Measurements from ENCODE around the gene TM7SF2. TPM values are rescaled to one million over a fixed set of nuclear protein-coding genes. Genes with fewer than 3 reads are reported as not detected.

TM7SF2 gene
- polyA plus RNA-seq, 3 donors: 1.8 to 4.5 (median 1.8) TPM

- Histone ChIP-seq H3K27ac (ENCODE audit: low read depth in 1 of 2, low read length in 2 of 2) (peak overlapping the region; percentile 87 to 99), H3K9me3 (replicated peaks in 1 of 2; ENCODE audit: control insufficient read depth in 1 of 2, insufficient read depth in 1 of 2, low read length in 2 of 2) (no peaks in the 10 kb centered on the region), H3K4me3 (replicated peaks in 1 of 3; ENCODE audit: low read depth in 2 of 3, low read length in 3 of 3) (peak overlapping the region; percentile 72 to 93 (median 91)), H3K9ac (ENCODE audit: insufficient read depth, low read length, poor library complexity, severe bottlenecking) (peak overlapping the region; percentile 98), H3K36me3 (replicated peaks in 1 of 2; ENCODE audit: control insufficient read depth in 1 of 2, insufficient read depth in 2 of 2, low read length in 2 of 2) (peaks cover 47 to 56% of the 10 kb centered on the region in 2 donors), H3K27me3 (ENCODE audit: control insufficient read depth in 2 of 2, insufficient read depth in 2 of 2, low read length in 2 of 2) (no peaks in the 10 kb centered on the region), H3K79me2 (ENCODE audit: insufficient read depth, low read length) (peaks cover 64% of the 10 kb centered on the region), H3K4me2 (replicated peaks; ENCODE audit: extremely low read depth, low read length, poor library complexity, severe bottlenecking) (peak overlapping the region; percentile 89), H4K20me1 (ENCODE audit: insufficient read depth, low read length) (peaks cover 12% of the 10 kb centered on the region), H2AFZ (ENCODE audit: insufficient read depth, low read depth, low read length, poor library complexity, severe bottlenecking) (peak overlapping the region; percentile 92), H3K4me1 (ENCODE audit: control insufficient read depth in 1 of 2, insufficient read depth in 2 of 2, low read length in 2 of 2) (peaks cover 24 to 40% of the 10 kb centered on the region in 2 donors)
- Mint-ChIP-seq H3K9me3 (no peaks in the 10 kb centered on the region), H3K4me1 (peaks cover 21% of the 10 kb centered on the region), H3K27ac (peak overlapping the region; percentile 99 to 100 (median 99)), H3K27me3 (ENCODE audit: low read depth in 3 of 3) (no peaks in the 10 kb centered on the region), H3K4me3 (peak overlapping the region; percentile 96 to 98), H3K36me3 (peaks cover 54 to 63% of the 10 kb centered on the region in 2 donors)
- WGBS (ENCODE audit: insufficient coverage): under 1% methylated on average over 22 of the region's 22 CpGs
- DNase-seq: peak in 2 of 3 donors; percentile 38 to 43
- intact Hi-C loops (cut with micrococcal nuclease): loop anchor here in 1 of 2 donors (5.0 kb wide), 1 partner anchor 204 kb away; the partner anchor contains the start of gene ATG2A
- TF ChIP-seq CTCF (IDR thresholded peaks at IDR 0.05): no peak
These were observed 9.8 kb downstream of the TM7SF2 start for GRCh38 chr11:65121447-65121864.

GRCh38 chr11:65121865-65122696, 10.4 kb downstream of the TM7SF2 start, which contains the start of the genes FAU and MRPL49:
Gene FAU (minus strand): TSS chr11:65122134. CDS start chr11:65121813, 321 bp downstream.
Gene MRPL49 (plus strand): TSS chr11:65122321. CDS start chr11:65122347, 26 bp downstream.
- peaks cover 17% of the 10 kb centered on the region for H3K4me1 Mint-ChIP-seq
- peaks cover 58% of the 10 kb centered on the region for H3K79me2 ChIP-seq (ENCODE audit: insufficient read depth, low read length)

More at GRCh38 chr11:65121865-65122696, 10.4 kb downstream of the TM7SF2 start, which contains the start of the genes FAU and MRPL49:
- Histone ChIP-seq H3K4me3 (replicated peaks in 1 of 3; ENCODE audit: low read depth in 2 of 3, low read length in 3 of 3) (peak within 1 kb of the TSS; percentile 72 to 93 (median 91)), H3K27ac (ENCODE audit: low read depth in 1 of 2, low read length in 2 of 2) (peak within 1 kb of the TSS; percentile 87 to 99), H3K9ac (ENCODE audit: insufficient read depth, low read length, poor library complexity, severe bottlenecking) (peak within 1 kb of the TSS; percentile 98), H3K9me3 (replicated peaks in 1 of 2; ENCODE audit: control insufficient read depth in 1 of 2, insufficient read depth in 1 of 2, low read length in 2 of 2) (no peaks in the 10 kb centered on the region), H3K4me2 (replicated peaks; ENCODE audit: extremely low read depth, low read length, poor library complexity, severe bottlenecking) (peak within 1 kb of the TSS; percentile 89), H4K20me1 (ENCODE audit: insufficient read depth, low read length) (peaks cover 14% of the 10 kb centered on the region), H3K36me3 (replicated peaks in 1 of 2; ENCODE audit: control insufficient read depth in 1 of 2, insufficient read depth in 2 of 2, low read length in 2 of 2) (peaks cover 53 to 62% of the 10 kb centered on the region in 2 donors), H3K27me3 (ENCODE audit: control insufficient read depth in 2 of 2, insufficient read depth in 2 of 2, low read length in 2 of 2) (no peaks in the 10 kb centered on the region), H3K4me1 (ENCODE audit: control insufficient read depth in 1 of 2, insufficient read depth in 2 of 2, low read length in 2 of 2) (peaks cover 18 to 34% of the 10 kb centered on the region in 2 donors), H2AFZ (ENCODE audit: insufficient read depth, low read depth, low read length, poor library complexity, severe bottlenecking) (peak within 1 kb of the TSS; percentile 92)
- TF ChIP-seq CTCF (IDR thresholded peaks at IDR 0.05): no peak
- peak; percentile 98 to 99 (median 99) for DNase-seq
- no peaks in the 10 kb centered on the region for H3K27me3 Mint-ChIP-seq (ENCODE audit: low read depth in 3 of 3)
- intact Hi-C loops (cut with micrococcal nuclease): loop anchor here (2.0 to 5.0 kb wide), 2 partner anchors 37 to 205 kb away; partner anchors contain the start of genes CDCA5 (in 2 of the 2), ZFPL1 (in 2 of the 2) and ATG2A (in 1 of the 2)
- peaks cover 59 to 69% of the 10 kb centered on the region in 2 donors for H3K36me3 Mint-ChIP-seq
- H3K9me3 Mint-ChIP-seq: no peaks in the 10 kb centered on the region
- peak within 1 kb of the TSS; percentile 99 to 100 (median 99) for H3K27ac Mint-ChIP-seq
- peak within 1 kb of the TSS; percentile 96 to 98 for H3K4me3 Mint-ChIP-seq
- under 1% methylated on average over 56 of the region's 64 CpGs for WGBS (ENCODE audit: insufficient coverage)
